Spleen (tissue), 11 donors: ENCODE results near the gene GAREM1. TPM values are rescaled to one million over a fixed set of nuclear protein-coding genes. Genes with fewer than 3 reads are reported as not detected.

Source experiments
- DNase-seq: peaks from one replicate; pipeline ENCODE4 v3.0.0-alpha.2; 2020
- H3K27ac ChIP-seq, 8 donors: fragments of 200-600 bp; sonication (generic) in 7 of 8; 1 replicate in 4 of 8; 2 replicates in 4 of 8; pipeline versions ENCODE4 v1.5.0 to v1.8.0; 2016 to 2021; ENCODE audit warnings: inconsistent platforms in 4 of 8, mild to moderate bottlenecking in 4 of 8, moderate library complexity in 1 of 8
- H3K27me3 ChIP-seq, 7 donors: fragments of 200-600 bp; sonication (generic) in 6 of 7; replicated peaks in 1 of 7; 1 replicate in 4 of 7; 2 replicates in 3 of 7; pipeline versions ENCODE4 v1.5.0 to v1.8.0; 2016 to 2021; ENCODE audit warnings: inconsistent platforms in 3 of 7, mild to moderate bottlenecking in 1 of 7
- H3K36me3 ChIP-seq, 6 donors: fragments of 200-600 bp; sonication (generic) in 5 of 6; 1 replicate in 4 of 6; 2 replicates in 2 of 6; pipeline versions ENCODE4 v1.5.0 to v1.8.0; 2016 to 2021; ENCODE audit warnings: inconsistent platforms in 2 of 6
- H3K4me1 ChIP-seq, 6 donors: fragments of 200-600 bp; sonication (generic) in 5 of 6; 1 replicate in 3 of 6; 2 replicates in 3 of 6; pipeline versions ENCODE4 v1.5.0 to v1.8.0; 2016 to 2021; ENCODE audit warnings: inconsistent platforms in 3 of 6
- H3K4me3 ChIP-seq, 8 donors: fragments of 200-600 bp; sonication (generic) in 7 of 8; 1 replicate in 4 of 8; 2 replicates in 4 of 8; pipeline versions ENCODE4 v1.5.0 to v1.8.0; 2016 to 2021; ENCODE audit warnings: inconsistent platforms in 4 of 8, mild to moderate bottlenecking in 4 of 8, moderate library complexity in 2 of 8
- H3K9me3 ChIP-seq, 8 donors: fragments of 200-600 bp; sonication (generic) in 7 of 8; 1 replicate in 4 of 8; 2 replicates in 4 of 8; pipeline versions ENCODE4 v1.5.0 to v1.8.0; 2016 to 2021; ENCODE audit warnings: inconsistent platforms in 4 of 8
- CTCF ChIP-seq, 11 experiments: fragments of 200-600 bp in 7 of 11; fragments of 450-650 bp in 4 of 11; sonication (generic) in 4 of 11; IDR thresholded peaks in 8 of 11; conservative IDR thresholded peaks in 3 of 11; 1 replicate in 7 of 11; 2 replicates in 4 of 11; pipeline versions ENCODE4 v1.4.0 to v1.8.0; 2016 to 2021; ENCODE audit warnings: antibody characterized with exemption in 11 of 11, inconsistent platforms in 4 of 11, mild to moderate bottlenecking in 1 of 11
- POLR2A ChIP-seq, 3 donors: fragments of 450-650 bp; IDR thresholded peaks; one replicate each; pipeline ENCODE4 v1.5.1; 2017; ENCODE audit warnings: antibody characterized with exemption in 3 of 3, mild to moderate bottlenecking in 1 of 3
- POLR2AphosphoS5 ChIP-seq, 3 donors: sonication (generic); formaldehyde crosslinking; IDR thresholded peaks; one replicate each; pipeline ENCODE4 v1.5.1; 2017; ENCODE audit warnings: antibody characterized with exemption in 3 of 3
- WGBS, 5 donors: extraction: QIAGEN DNeasy Blood & Tissue Kit in 3 of 5; methylation state at CpG; one replicate each; pipeline versions ENCODE4 v1.1.5 to v1.1.7; 2013 to 2018; 5-methylcytosine and 5-hydroxymethylcytosine counted together
- intact Hi-C: fragments of 100-400 bp; cut with DNase I; formaldehyde crosslinking; loops from one replicate; pipeline ENCODE4 v1.15.0; 2023; ENCODE audit warnings: low total_unique reads
- polyA plus RNA-seq, 3 donors: library from polyadenylated mRNA; stranded (reverse); fragments of 200-250 nt; gene quantifications; one replicate each; pipeline ENCODE4 v1.2.1, GENCODE V29; 2013
- small RNA-seq, 4 donors: library from RNA; depleted of rRNA; stranded (forward); fragments of <200 nt; gene quantifications; one replicate each; pipeline ENCODE3, GENCODE V24; 2016
- total RNA-seq, 7 donors: library from RNA; depleted of rRNA in 3 of 7; stranded (reverse); fragments of >200 nt in 3 of 7; fragmentation: NEBNext Ultra II Directional in 4 of 7; extraction: Animal tissue kit (Norgen Biotek cat#: 25700) in 4 of 7; gene quantifications; one replicate each; pipeline versions ENCODE4 v1.1.0 to v1.2.1, GENCODE V29; 2016 to 2021
- donor health status: healthy with polysubstance abuse.
- donor health status: DM: no; HTN: no; CAD: no; lungs with moderate emphysema.
- donor health status: DM: no; HTN: no; CAD: no.
- donor health status: Bipolar disorder and iron deficiency.
- donor health status: healthy.
- donor health status: DM: no; HTN: no; CAD: no.
- donor health status: DM: yes; HTN: yes; CAD: no.

Gene GAREM1
- total and polyA plus RNA-seq, 10 donors, result 0.20 to 8.2 (median 3.5) TPM

- H3K4me3 ChIP-seq, result no peak overlapping the region
- H3K36me3 ChIP-seq, result no peaks in the 10 kb centered on the region
- intact Hi-C loops, result no loop called here
- WGBS, 5 donors, result 78 to 82% (median 81%) methylated on average over 3 of the region's 3 CpGs
- H3K27ac ChIP-seq, result no peak overlapping the region
- no peaks in the 10 kb centered on the region for H3K27me3 ChIP-seq
- no peak for DNase-seq
- H3K4me1 ChIP-seq, result no peaks in the 10 kb centered on the region
- no peaks in the 10 kb centered on the region for H3K9me3 ChIP-seq
- TF ChIP-seq POLR2A (IDR thresholded peaks at IDR 0.05), result no peak
- no peak for TF ChIP-seq POLR2AphosphoS5 (IDR thresholded peaks at IDR 0.05)
- TF ChIP-seq CTCF (IDR thresholded peaks at IDR 0.05 in 8 of 11, conservative IDR thresholded peaks at IDR 0.05 in 3 of 11), result no peak
These were observed 251.2 kb downstream of the GAREM1 start for GRCh38 chr18:32219431-32220018.

- H3K36me3 ChIP-seq, result no peaks in the 10 kb centered on the region
- no peaks in the 10 kb centered on the region for H3K27me3 ChIP-seq
- no peaks in the 10 kb centered on the region for H3K9me3 ChIP-seq
- no peak overlapping the region for H3K4me3 ChIP-seq
- H3K4me1 ChIP-seq, result no peaks in the 10 kb centered on the region
- intact Hi-C loops, result no loop called here
- no peak overlapping the region for H3K27ac ChIP-seq
- WGBS, 5 donors, result 91 to 97% (median 94%) methylated on average over 2 of the region's 2 CpGs
- no peak for DNase-seq
- TF ChIP-seq POLR2AphosphoS5 (IDR thresholded peaks at IDR 0.05), result no peak
- TF ChIP-seq POLR2A (IDR thresholded peaks at IDR 0.05), result no peak
- no peak for TF ChIP-seq CTCF (IDR thresholded peaks at IDR 0.05 in 8 of 11, conservative IDR thresholded peaks at IDR 0.05 in 3 of 11)
These were observed 254.3 kb downstream of the GAREM1 start for GRCh38 chr18:32216390-32216789.

GRCh38 chr18:32213693-32214092 lies 257.0 kb downstream of the GAREM1 start:
- intact Hi-C loops, result no loop called here
- no peaks in the 10 kb centered on the region for H3K27me3 ChIP-seq
- WGBS, 5 donors, result 78 to 93% (median 82%) methylated on average over 2 of the region's 2 CpGs
- TF ChIP-seq POLR2AphosphoS5 (IDR thresholded peaks at IDR 0.05) (no peak), POLR2A (IDR thresholded peaks at IDR 0.05) (no peak), CTCF (IDR thresholded peaks at IDR 0.05 in 8 of 11, conservative IDR thresholded peaks at IDR 0.05 in 3 of 11) (no peak)
- H3K4me1 ChIP-seq, result no peaks in the 10 kb centered on the region
- H3K4me3 ChIP-seq, result no peak overlapping the region
- no peak overlapping the region for H3K27ac ChIP-seq
- no peaks in the 10 kb centered on the region for H3K9me3 ChIP-seq
- no peak for DNase-seq
- H3K36me3 ChIP-seq, result no peaks in the 10 kb centered on the region

Small RNAs within 50 kb of the gene (small RNA-seq; reads per million reads assigned to genes)
- gene RF00019, result 0 reads per million in 4 donors
